HL-60 (cell line): ENCODE measurements around the gene EIF6.
"Not testable (repeated sequence)": the region's sequence is repeated elsewhere in the genome, so short reads cannot be mapped to it uniquely, and the experiment has no call there.

Experiments used
- CTCF ChIP-seq: IDR thresholded peaks from one replicate; pipeline ENCODE4 v1.5.1; 2011; ENCODE audit warnings: low read length, control low read depth, inconsistent platforms; ENCODE audit not compliant: insufficient read depth
- GABPA ChIP-seq: IDR thresholded peaks from 2 replicates; pipeline ENCODE4 v1.6.1; 2012; ENCODE audit warnings: low read depth

- not testable (repeated sequence) for TF ChIP-seq CTCF, GABPA
Observed at GRCh38 chr20:35262321-35262720, 22.3 kb downstream of the EIF6 start.
